Fibroblast of pulmonary artery (primary cell): ENCODE results near the gene TCF20.

Source experiments
- DNase-seq: peaks from one replicate; pipeline ENCODE4 v3.0.0-alpha.2; 2010; ENCODE audit warnings: low read depth
- H3K4me3 ChIP-seq: replicated peaks from 2 replicates; pipeline ENCODE4 v1.5.1; 2011; ENCODE audit warnings: low read depth, mild to moderate bottlenecking, control low read depth, low read length, moderate library complexity
- CTCF ChIP-seq: IDR thresholded peaks from 2 replicates; pipeline ENCODE4 v1.5.1; 2011; ENCODE audit warnings: mild to moderate bottlenecking, control low read depth, low read length, inconsistent platforms; ENCODE audit errors: missing control alignments

TCF20 gene

GRCh38 chr22:42249831-42250230 is 20.6 kb downstream of the TCF20 start:
- DNase-seq, result no peak
- TF ChIP-seq CTCF, result no peak
- no peak overlapping the region for H3K4me3 ChIP-seq

GRCh38 chr22:42248995-42249394 is 21.5 kb downstream of the TCF20 start:
- H3K4me3 ChIP-seq, result no peak overlapping the region
- no peak for TF ChIP-seq CTCF
- DNase-seq, result no peak

GRCh38 chr22:42247596-42247995 is 22.9 kb downstream of the TCF20 start:
- no peak overlapping the region for H3K4me3 ChIP-seq
- DNase-seq, result no peak
- no peak for TF ChIP-seq CTCF

- DNase-seq, result no peak
- TF ChIP-seq CTCF, result no peak
- no peak overlapping the region for H3K4me3 ChIP-seq
Measured at GRCh38 chr22:42243802-42244060, 26.7 kb downstream of the TCF20 start.

GRCh38 chr22:42236848-42237247 is 33.6 kb downstream of the TCF20 start:
- H3K4me3 ChIP-seq, result no peak overlapping the region
- no peak for DNase-seq
- no peak for TF ChIP-seq CTCF

GRCh38 chr22:42236268-42236667 is 34.2 kb downstream of the TCF20 start:
- H3K4me3 ChIP-seq, result no peak overlapping the region
- no peak for DNase-seq
- TF ChIP-seq CTCF, result no peak

GRCh38 chr22:42233879-42234278 is 36.6 kb downstream of the TCF20 start:
- no peak for TF ChIP-seq CTCF
- no peak overlapping the region for H3K4me3 ChIP-seq
- no peak for DNase-seq
